ENCODE measurements around the gene ADRA1B.

DNA sequence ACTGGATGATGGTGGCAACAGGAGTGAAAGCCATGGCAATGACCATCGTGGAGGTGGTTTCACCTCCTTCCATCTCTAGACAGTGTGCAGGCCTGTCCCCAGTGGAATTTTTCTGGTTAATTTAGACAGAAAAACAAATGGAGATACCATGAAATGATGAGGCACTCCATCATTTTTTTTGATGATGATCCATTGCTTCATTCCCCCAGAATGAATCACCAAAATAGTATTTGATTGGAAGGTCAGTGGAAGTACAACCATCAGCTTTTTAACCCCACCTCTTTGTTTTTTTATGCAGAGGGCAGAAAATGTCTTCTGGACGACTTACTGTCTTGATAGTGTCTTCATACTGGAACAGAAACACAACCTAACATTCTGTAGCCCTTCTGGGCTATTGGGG lies 42.6 kb upstream of the ADRA1B start:
- no peak for TF ChIP-seq CTCF (IDR thresholded peaks at IDR 0.05)
- TF ChIP-seq POLR2A (IDR thresholded peaks at IDR 0.05): no peak
- TF ChIP-seq EP300 (IDR thresholded peaks at IDR 0.05): no peak

Measured in ovary (tissue), 3 donors.